Measurements from ENCODE around the gene IDH3A. TPM values are rescaled to one million over a fixed set of nuclear protein-coding genes. Genes with fewer than 3 reads are reported as not detected.

The IDH3A gene
- total RNA-seq, 2 donors from 2014 or later: 17.8 to 39.7 TPM

- DNase-seq (peak in 1 of 4 donors; percentile 10), ATAC-seq (no peak)
- Histone ChIP-seq H3K4me3 (no peak overlapping the region), H3K27me3 (no peaks in the 10 kb centered on the region), H3K9me3 (no peaks in the 10 kb centered on the region), H3K4me1 (peaks cover 7% of the 10 kb centered on the region), H3K27ac (no peak overlapping the region), H3K36me3 (replicated peaks in 1 of 2; ENCODE audit: insufficient read depth in 1 of 2, low read depth in 2 of 2) (no peaks in the 10 kb centered on the region)
- intact Hi-C loops (cut with DNase I): loop anchor here (5.0 kb wide), 2 partner anchors 82 to 312 kb away; no protein-coding TSS in a partner anchor
- TF ChIP-seq POLR2A (IDR thresholded peaks at IDR 0.05): no peak
- TF ChIP-seq, protein P1, sequence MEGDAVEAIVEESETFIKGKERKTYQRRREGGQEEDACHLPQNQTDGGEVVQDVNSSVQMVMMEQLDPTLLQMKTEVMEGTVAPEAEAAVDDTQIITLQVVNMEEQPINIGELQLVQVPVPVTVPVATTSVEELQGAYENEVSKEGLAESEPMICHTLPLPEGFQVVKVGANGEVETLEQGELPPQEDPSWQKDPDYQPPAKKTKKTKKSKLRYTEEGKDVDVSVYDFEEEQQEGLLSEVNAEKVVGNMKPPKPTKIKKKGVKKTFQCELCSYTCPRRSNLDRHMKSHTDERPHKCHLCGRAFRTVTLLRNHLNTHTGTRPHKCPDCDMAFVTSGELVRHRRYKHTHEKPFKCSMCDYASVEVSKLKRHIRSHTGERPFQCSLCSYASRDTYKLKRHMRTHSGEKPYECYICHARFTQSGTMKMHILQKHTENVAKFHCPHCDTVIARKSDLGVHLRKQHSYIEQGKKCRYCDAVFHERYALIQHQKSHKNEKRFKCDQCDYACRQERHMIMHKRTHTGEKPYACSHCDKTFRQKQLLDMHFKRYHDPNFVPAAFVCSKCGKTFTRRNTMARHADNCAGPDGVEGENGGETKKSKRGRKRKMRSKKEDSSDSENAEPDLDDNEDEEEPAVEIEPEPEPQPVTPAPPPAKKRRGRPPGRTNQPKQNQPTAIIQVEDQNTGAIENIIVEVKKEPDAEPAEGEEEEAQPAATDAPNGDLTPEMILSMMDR (IDR thresholded peaks at IDR 0.05): no peak
- WGBS, 2 donors: 84% methylated on average over 5 of the region's 6 CpGs; no CpG with 5 or more reads in 1 of the 2 donors
Measured at GRCh38 chr15:78110096-78110495, 39.1 kb upstream of the IDH3A start.

DNA sequence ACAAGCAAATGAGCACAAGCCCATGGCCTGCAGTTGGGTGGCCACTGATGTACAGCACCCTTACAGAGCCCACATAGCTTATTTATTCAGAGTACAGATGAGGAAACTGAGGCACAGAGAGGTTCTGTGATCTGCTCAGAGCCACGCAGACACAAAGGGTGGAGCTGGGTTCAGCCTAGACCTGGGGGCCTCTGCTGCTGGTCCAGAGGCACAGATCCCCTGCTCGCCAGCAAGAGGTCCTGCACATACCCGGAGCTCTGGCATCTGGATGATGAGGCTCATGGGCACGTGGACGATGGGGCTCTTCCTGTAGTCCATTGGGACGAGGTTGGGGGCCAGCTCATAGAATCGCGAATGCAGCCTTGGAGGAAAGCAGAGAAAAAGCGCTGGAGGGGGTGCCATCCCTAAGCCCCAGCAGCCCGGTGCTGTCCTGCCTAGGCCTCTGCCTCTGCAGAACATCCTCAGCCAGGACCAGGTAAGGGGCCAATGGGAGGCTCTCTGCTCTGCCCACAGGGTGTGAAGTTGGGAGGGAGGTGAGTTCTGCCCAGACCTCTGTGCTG is 38.2 kb upstream of the IDH3A start:
- Histone ChIP-seq H3K27me3 (no peaks in the 10 kb centered on the region), H3K36me3 (replicated peaks in 1 of 2; ENCODE audit: insufficient read depth in 1 of 2, low read depth in 2 of 2) (no peaks in the 10 kb centered on the region), H3K4me1 (peaks cover 7% of the 10 kb centered on the region), H3K4me3 (no peak overlapping the region), H3K27ac (no peak overlapping the region), H3K9me3 (no peaks in the 10 kb centered on the region)
- DNase-seq (peak in 1 of 4 donors; percentile 9), ATAC-seq (no peak)
- TF ChIP-seq, protein P1 (IDR thresholded peaks at IDR 0.05): no peak
- no peak for TF ChIP-seq POLR2A (IDR thresholded peaks at IDR 0.05)
- WGBS, 2 donors: 80 to 82% methylated on average over 9 to 10 of the region's 10 CpGs
- intact Hi-C loops (cut with DNase I): loop anchor here (5.0 kb wide), 2 partner anchors 81 to 311 kb away; no protein-coding TSS in a partner anchor

DNA sequence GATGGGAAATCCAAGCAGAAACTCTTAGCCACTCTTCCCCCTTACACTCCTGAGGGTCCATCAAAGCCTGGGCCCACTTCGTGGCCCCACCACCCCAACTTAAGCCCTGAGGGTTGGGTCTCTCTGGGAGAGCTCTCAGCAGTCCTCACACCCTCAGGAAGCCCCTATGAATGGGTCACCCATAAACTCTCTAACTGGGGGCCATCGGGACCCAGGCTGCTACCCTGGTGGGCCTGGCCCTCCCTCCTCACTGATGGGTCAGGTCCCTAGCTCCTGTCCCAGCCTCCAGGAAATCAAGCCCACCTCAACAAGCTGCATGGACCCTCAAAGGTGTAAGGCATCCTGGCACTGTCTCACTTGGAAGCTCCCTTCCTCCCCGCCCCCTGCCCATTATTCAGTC is 37.4 kb upstream of the IDH3A start:
- DNase-seq (no peak), ATAC-seq (no peak)
- H3K4me3 ChIP-seq: no peak overlapping the region
- H3K36me3 ChIP-seq (replicated peaks in 1 of 2; ENCODE audit: insufficient read depth in 1 of 2, low read depth in 2 of 2): no peaks in the 10 kb centered on the region
- H3K4me1 ChIP-seq: peaks cover 7% of the 10 kb centered on the region
- H3K27me3 ChIP-seq: no peaks in the 10 kb centered on the region
- WGBS, 2 donors: 73 to 77% methylated on average over 1 to 3 of the region's 3 CpGs
- H3K27ac ChIP-seq: no peak overlapping the region
- intact Hi-C loops (cut with DNase I): loop anchor here (2.0 to 5.0 kb wide), 3 partner anchors 81 to 311 kb away; no protein-coding TSS in a partner anchor
- TF ChIP-seq, protein P1 (IDR thresholded peaks at IDR 0.05): no peak
- TF ChIP-seq POLR2A (IDR thresholded peaks at IDR 0.05): no peak
- no peaks in the 10 kb centered on the region for H3K9me3 ChIP-seq

DNA sequence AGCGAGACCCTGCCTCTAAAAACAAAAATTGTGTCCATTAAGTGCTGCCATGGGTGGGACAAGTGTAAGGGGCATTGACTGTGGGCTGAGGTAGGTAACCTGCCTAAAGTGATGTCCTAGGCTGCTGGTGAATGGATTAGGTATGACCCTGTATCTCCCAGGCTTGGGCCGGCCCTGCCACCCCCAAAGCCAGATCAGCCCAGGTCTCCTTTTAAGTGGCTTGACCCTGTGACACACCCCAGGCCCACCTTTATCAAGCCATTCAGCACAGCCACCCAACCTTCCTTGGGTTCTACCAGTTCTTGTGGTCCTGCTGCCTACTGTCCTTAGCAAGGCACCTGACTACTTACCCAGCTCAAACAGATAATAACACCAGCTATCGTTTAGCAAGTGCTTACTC is 36.6 kb upstream of the IDH3A start:
- Histone ChIP-seq H3K9me3 (no peaks in the 10 kb centered on the region), H3K36me3 (replicated peaks in 1 of 2; ENCODE audit: insufficient read depth in 1 of 2, low read depth in 2 of 2) (no peaks in the 10 kb centered on the region), H3K4me3 (no peak overlapping the region), H3K27ac (no peak overlapping the region), H3K27me3 (no peaks in the 10 kb centered on the region), H3K4me1 (peaks cover 7% of the 10 kb centered on the region)
- no peak for ATAC-seq
- DNase-seq: no peak
- 39 to 56% methylated on average over 3 of the region's 3 CpGs for WGBS, 2 donors
- intact Hi-C loops (cut with DNase I): loop anchor here (2.0 to 5.0 kb wide), 3 partner anchors 80 to 310 kb away; no protein-coding TSS in a partner anchor
- no peak for TF ChIP-seq POLR2A (IDR thresholded peaks at IDR 0.05)
- TF ChIP-seq, protein P1 (IDR thresholded peaks at IDR 0.05): no peak

DNA sequence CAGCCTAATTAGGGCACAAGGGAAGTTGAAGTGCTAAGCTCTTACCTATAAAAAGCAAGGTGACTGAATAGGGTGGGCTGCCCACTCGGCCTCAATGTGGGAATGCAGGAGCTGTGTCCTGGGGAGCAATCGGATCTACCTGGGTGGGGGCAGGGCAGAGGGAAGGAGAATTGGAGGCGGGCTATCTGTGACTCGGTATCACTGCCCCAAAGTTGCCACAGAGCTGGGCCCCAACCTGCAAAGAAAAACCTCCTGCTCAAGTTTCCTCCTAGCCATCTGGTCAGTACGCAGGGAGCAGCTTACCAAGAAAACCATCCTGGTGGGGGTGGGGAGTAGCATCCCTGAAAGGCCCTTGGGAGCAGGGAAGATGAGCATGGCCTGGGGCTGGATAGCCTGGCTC is 28.6 kb upstream of the IDH3A start:
- Histone ChIP-seq H3K4me1 (no peaks in the 10 kb centered on the region), H3K36me3 (replicated peaks in 1 of 2; ENCODE audit: insufficient read depth in 1 of 2, low read depth in 2 of 2) (no peaks in the 10 kb centered on the region), H3K27me3 (no peaks in the 10 kb centered on the region), H3K27ac (no peak overlapping the region), H3K9me3 (no peaks in the 10 kb centered on the region), H3K4me3 (no peak overlapping the region)
- DNase-seq (no peak), ATAC-seq (no peak)
- TF ChIP-seq POLR2A (IDR thresholded peaks at IDR 0.05): no peak
- TF ChIP-seq, protein P1 (IDR thresholded peaks at IDR 0.05): no peak
- intact Hi-C loops (cut with DNase I): no loop called here
- WGBS, 2 donors: 76 to 85% methylated on average over 5 of the region's 5 CpGs
